ENCODE measurements around the gene PAM16.
A peak's percentile ranks its signal among the peaks of the same experiment; 100 is the strongest.

Gene PAM16

GRCh38 chr16:4359914-4360313 is 8.8 kb upstream of the PAM16 start:
- no peaks in the 10 kb centered on the region for H3K36me3 ChIP-seq (ENCODE audit: control insufficient read depth, insufficient read depth, low read length)
- H3K27me3 ChIP-seq (ENCODE audit: control insufficient read depth, insufficient read depth, low read length): no peaks in the 10 kb centered on the region
- no peak overlapping the region for H3K4me3 ChIP-seq (ENCODE audit: low read depth, low read length)
- H3K4me1 ChIP-seq (ENCODE audit: control insufficient read depth, insufficient read depth, low read length): 0 out of 2 replicates have a peak, but pooled peaks cover 2% of the 10 kb centered on the region
- H3K27ac ChIP-seq (ENCODE audit: low read depth, low read length): no peak overlapping the region
- H3K9me3 ChIP-seq (ENCODE audit: control insufficient read depth, insufficient read depth, low read length): no peaks in the 10 kb centered on the region
- no peak overlapping the region for H3K9ac ChIP-seq (ENCODE audit: low read depth, low read length)

GRCh38 chr16:4358831-4359561 is 7.9 kb upstream of the PAM16 start:
- Histone ChIP-seq H3K4me1 (ENCODE audit: control insufficient read depth, insufficient read depth, low read length) (0 out of 2 replicates have a peak, but pooled peaks cover 2% of the 10 kb centered on the region), H3K36me3 (ENCODE audit: control insufficient read depth, insufficient read depth, low read length) (no peaks in the 10 kb centered on the region), H3K4me3 (ENCODE audit: low read depth, low read length) (no peak overlapping the region), H3K27me3 (ENCODE audit: control insufficient read depth, insufficient read depth, low read length) (no peaks in the 10 kb centered on the region), H3K9ac (ENCODE audit: low read depth, low read length) (no peak overlapping the region), H3K9me3 (ENCODE audit: control insufficient read depth, insufficient read depth, low read length) (no peaks in the 10 kb centered on the region), H3K27ac (ENCODE audit: low read depth, low read length) (no peak overlapping the region)

GRCh38 chr16:4358236-4358635 is 7.1 kb upstream of the PAM16 start:
- Histone ChIP-seq H3K4me1 (ENCODE audit: control insufficient read depth, insufficient read depth, low read length) (0 out of 2 replicates have a peak, but pooled peaks cover 2% of the 10 kb centered on the region), H3K4me3 (ENCODE audit: low read depth, low read length) (no peak overlapping the region)

DNA sequence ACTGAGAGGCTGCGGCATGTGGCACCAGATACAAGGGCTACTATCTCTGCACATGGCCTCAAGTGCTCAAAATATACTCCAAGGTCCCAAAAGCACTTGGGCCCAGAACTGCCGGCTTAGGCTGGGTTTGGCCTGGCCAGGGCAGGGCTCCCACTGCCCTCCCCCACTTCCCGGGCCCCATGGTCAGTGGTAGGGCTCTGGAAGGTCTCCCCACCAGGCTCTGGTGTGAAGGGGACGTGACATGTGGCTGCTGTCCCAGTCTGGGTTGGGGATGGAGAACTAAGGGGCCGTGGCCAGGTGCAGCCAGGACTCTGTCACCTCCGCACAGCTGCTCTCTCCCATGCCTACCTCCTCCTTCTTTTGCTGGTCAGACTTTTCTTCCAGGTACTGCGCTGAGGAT is 5.7 kb upstream of the PAM16 start:
- H3K36me3 ChIP-seq (ENCODE audit: control insufficient read depth, insufficient read depth, low read length): no peaks in the 10 kb centered on the region
- 0 out of 2 replicates have a peak, but pooled peaks cover 2% of the 10 kb centered on the region for H3K4me1 ChIP-seq (ENCODE audit: control insufficient read depth, insufficient read depth, low read length)
- no peaks in the 10 kb centered on the region for H3K27me3 ChIP-seq (ENCODE audit: control insufficient read depth, insufficient read depth, low read length)
- no peak overlapping the region for H3K27ac ChIP-seq (ENCODE audit: low read depth, low read length)
- H3K9me3 ChIP-seq (ENCODE audit: control insufficient read depth, insufficient read depth, low read length): no peaks in the 10 kb centered on the region
- no peak overlapping the region for H3K4me3 ChIP-seq (ENCODE audit: low read depth, low read length)
- H3K9ac ChIP-seq (ENCODE audit: low read depth, low read length): no peak overlapping the region

More at GRCh38 chr16:4358236-4358635, 7.1 kb upstream of the PAM16 start:
- Histone ChIP-seq H3K27me3 (ENCODE audit: control insufficient read depth, insufficient read depth, low read length) (no peaks in the 10 kb centered on the region), H3K36me3 (ENCODE audit: control insufficient read depth, insufficient read depth, low read length) (no peaks in the 10 kb centered on the region), H3K9me3 (ENCODE audit: control insufficient read depth, insufficient read depth, low read length) (no peaks in the 10 kb centered on the region), H3K9ac (ENCODE audit: low read depth, low read length) (no peak overlapping the region), H3K27ac (ENCODE audit: low read depth, low read length) (no peak overlapping the region)

DNA sequence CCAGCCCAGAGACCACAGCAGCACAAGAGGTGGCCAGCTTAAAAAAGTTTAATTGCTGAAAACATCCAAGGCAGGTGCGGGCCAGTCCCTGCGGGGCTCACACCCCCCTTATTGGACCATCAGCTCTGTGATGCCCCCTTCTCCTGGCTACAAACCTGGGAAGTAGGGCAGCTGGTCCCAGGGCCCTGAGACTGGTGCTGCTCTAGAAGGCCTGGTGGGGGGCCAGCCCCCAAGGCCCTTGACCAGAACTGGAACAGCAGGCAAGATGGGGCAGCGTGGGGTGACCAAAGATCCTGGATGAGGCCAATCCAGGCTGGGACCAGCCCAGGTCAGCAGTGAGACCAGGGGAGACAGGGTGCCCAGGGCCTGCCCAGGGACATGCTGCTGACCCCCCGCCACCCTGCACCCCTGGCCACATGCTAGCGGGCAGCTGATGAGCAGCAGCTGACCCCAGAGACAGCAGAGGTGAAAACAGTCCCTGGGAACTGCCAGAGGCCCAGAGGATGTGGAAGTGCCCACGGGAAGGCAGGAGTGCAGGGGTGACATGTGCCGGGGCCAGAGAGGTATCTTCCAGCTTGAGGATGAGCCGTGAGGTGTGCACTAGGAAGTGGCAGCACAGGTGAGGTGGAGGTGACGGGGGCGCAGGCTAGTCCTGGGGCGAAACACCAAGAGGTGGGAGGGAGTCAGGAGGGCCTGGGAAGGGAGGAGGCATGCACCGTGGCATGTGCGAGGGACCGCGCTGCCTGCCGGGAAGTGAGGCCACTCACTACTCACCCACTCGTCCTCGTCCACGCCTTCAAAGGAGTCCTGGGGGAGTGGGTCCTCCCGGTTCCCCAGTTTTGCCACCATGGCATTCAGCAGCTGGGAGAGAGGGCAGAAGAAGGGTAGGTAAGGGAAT is 3.6 kb upstream of the PAM16 start:
- no peak overlapping the region for H3K9ac ChIP-seq (ENCODE audit: low read depth, low read length)
- H3K27me3 ChIP-seq (ENCODE audit: control insufficient read depth, insufficient read depth, low read length): no peaks in the 10 kb centered on the region
- H3K27ac ChIP-seq (ENCODE audit: low read depth, low read length): no peak overlapping the region
- H3K4me1 ChIP-seq (ENCODE audit: control insufficient read depth, insufficient read depth, low read length): 0 out of 2 replicates have a peak, but pooled peaks cover 2% of the 10 kb centered on the region
- 0 out of 2 replicates have a peak, but pooled peaks cover under 1% of the 10 kb centered on the region for H3K36me3 ChIP-seq (ENCODE audit: control insufficient read depth, insufficient read depth, low read length)
- no peak overlapping the region for H3K4me3 ChIP-seq (ENCODE audit: low read depth, low read length)
- no peaks in the 10 kb centered on the region for H3K9me3 ChIP-seq (ENCODE audit: control insufficient read depth, insufficient read depth, low read length)

GRCh38 chr16:4353675-4354074 is 2.6 kb upstream of the PAM16 start:
- Histone ChIP-seq H3K4me3 (ENCODE audit: low read depth, low read length) (no peak overlapping the region), H3K27me3 (ENCODE audit: control insufficient read depth, insufficient read depth, low read length) (no peaks in the 10 kb centered on the region), H3K9ac (ENCODE audit: low read depth, low read length) (no peak overlapping the region), H3K4me1 (ENCODE audit: control insufficient read depth, insufficient read depth, low read length) (no peaks in the 10 kb centered on the region), H3K9me3 (ENCODE audit: control insufficient read depth, insufficient read depth, low read length) (no peaks in the 10 kb centered on the region), H3K36me3 (ENCODE audit: control insufficient read depth, insufficient read depth, low read length) (peaks cover 7% of the 10 kb centered on the region), H3K27ac (ENCODE audit: low read depth, low read length) (no peak overlapping the region)

DNA sequence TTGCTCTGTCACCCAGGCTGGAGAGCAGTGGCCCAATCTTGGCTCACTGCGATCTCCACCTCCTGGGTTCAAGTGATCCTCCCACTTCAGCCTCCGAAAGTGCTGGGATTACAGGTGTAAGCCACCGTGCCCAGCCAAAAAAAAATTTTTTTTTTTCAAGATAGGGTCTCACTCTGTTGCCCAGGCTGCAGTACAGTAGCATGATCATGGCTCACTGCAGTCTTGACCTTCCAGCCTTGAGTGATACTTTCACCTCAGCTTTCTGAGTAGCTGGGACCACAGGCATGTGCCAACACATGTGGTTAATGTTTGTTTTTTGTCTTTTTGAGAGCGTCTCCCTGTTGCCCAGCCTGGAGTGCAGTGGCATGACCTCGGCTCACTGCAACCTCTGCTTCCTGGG is 1.7 kb upstream of the PAM16 start:
- Histone ChIP-seq H3K27me3 (ENCODE audit: control insufficient read depth, insufficient read depth, low read length) (no peaks in the 10 kb centered on the region), H3K4me3 (ENCODE audit: low read depth, low read length) (no peak overlapping the region), H3K27ac (ENCODE audit: low read depth, low read length) (no peak overlapping the region), H3K4me1 (ENCODE audit: control insufficient read depth, insufficient read depth, low read length) (no peaks in the 10 kb centered on the region), H3K36me3 (ENCODE audit: control insufficient read depth, insufficient read depth, low read length) (peaks cover 14% of the 10 kb centered on the region), H3K9ac (ENCODE audit: low read depth, low read length) (no peak overlapping the region), H3K9me3 (ENCODE audit: control insufficient read depth, insufficient read depth, low read length) (no peaks in the 10 kb centered on the region)

DNA sequence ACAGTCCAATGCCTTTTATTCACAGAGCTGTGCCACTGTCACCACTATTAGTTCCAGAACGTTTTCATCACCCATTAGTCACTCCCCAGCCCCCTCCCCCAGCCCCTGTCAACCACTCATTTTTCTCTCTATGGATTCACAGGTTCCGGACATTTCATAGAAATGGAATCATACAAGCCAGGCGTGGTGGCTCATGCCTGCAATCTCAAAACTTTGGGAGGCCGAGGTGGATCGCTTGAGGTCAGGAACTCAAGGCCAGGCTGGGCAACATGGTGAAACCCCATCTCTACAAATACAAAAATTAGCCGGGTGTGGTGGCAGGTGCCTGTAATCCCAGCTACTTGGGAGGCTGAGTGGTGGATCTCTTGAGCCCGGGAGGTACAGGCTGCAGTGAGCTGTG is 759 bp upstream of the PAM16 start:
- Histone ChIP-seq H3K4me1 (ENCODE audit: control insufficient read depth, insufficient read depth, low read length) (no peaks in the 10 kb centered on the region), H3K36me3 (ENCODE audit: control insufficient read depth, insufficient read depth, low read length) (peaks cover 17% of the 10 kb centered on the region), H3K4me3 (ENCODE audit: low read depth, low read length) (no peak overlapping the region), H3K27me3 (ENCODE audit: control insufficient read depth, insufficient read depth, low read length) (no peaks in the 10 kb centered on the region), H3K27ac (ENCODE audit: low read depth, low read length) (no peak overlapping the region), H3K9ac (ENCODE audit: low read depth, low read length) (no peak overlapping the region), H3K9me3 (ENCODE audit: control insufficient read depth, insufficient read depth, low read length) (no peaks in the 10 kb centered on the region)

GRCh38 chr16:4350365-4350786 is 745 bp downstream of the PAM16 start:
- H3K9ac ChIP-seq (ENCODE audit: low read depth, low read length): peak overlapping the region; percentile 74
- no peaks in the 10 kb centered on the region for H3K4me1 ChIP-seq (ENCODE audit: control insufficient read depth, insufficient read depth, low read length)
- peak overlapping the region; percentile 84 for H3K4me3 ChIP-seq (ENCODE audit: low read depth, low read length)
- no peak overlapping the region for H3K27ac ChIP-seq (ENCODE audit: low read depth, low read length)
- H3K9me3 ChIP-seq (ENCODE audit: control insufficient read depth, insufficient read depth, low read length): no peaks in the 10 kb centered on the region
- H3K27me3 ChIP-seq (ENCODE audit: control insufficient read depth, insufficient read depth, low read length): no peaks in the 10 kb centered on the region
- peaks cover 28% of the 10 kb centered on the region for H3K36me3 ChIP-seq (ENCODE audit: control insufficient read depth, insufficient read depth, low read length)

- Histone ChIP-seq H3K9ac (ENCODE audit: low read depth, low read length) (no peak overlapping the region), H3K27ac (ENCODE audit: low read depth, low read length) (no peak overlapping the region), H3K9me3 (ENCODE audit: control insufficient read depth, insufficient read depth, low read length) (peaks cover 4% of the 10 kb centered on the region), H3K4me3 (ENCODE audit: low read depth, low read length) (no peak overlapping the region), H3K27me3 (ENCODE audit: control insufficient read depth, insufficient read depth, low read length) (no peaks in the 10 kb centered on the region), H3K36me3 (ENCODE audit: control insufficient read depth, insufficient read depth, low read length) (peaks cover 29% of the 10 kb centered on the region), H3K4me1 (ENCODE audit: control insufficient read depth, insufficient read depth, low read length) (no peaks in the 10 kb centered on the region)
Measured at GRCh38 chr16:4349332-4349731, 1.8 kb downstream of the PAM16 start.
